MG63 (cell line): ENCODE data around the gene ZNF581. TPM values are rescaled to one million over a fixed set of nuclear protein-coding genes. Genes with fewer than 3 reads are reported as not detected.

Source experiments
- DNase-seq: peaks from one replicate; pipeline ENCODE4 v3.0.0-alpha.2; 2020
- H3K27me3 ChIP-seq: fragments of 250-450 bp; sonication (Bioruptor Pico); 2 replicates; pipeline ENCODE4 v1.5.1; 2020; ENCODE audit warnings: mild to moderate bottlenecking, moderate library complexity
- H3K36me3 ChIP-seq: fragments of 250-450 bp; sonication (Bioruptor Pico); 2 replicates; pipeline ENCODE4 v1.5.1; 2020; ENCODE audit warnings: mild to moderate bottlenecking, moderate library complexity
- H3K4me3 ChIP-seq: fragments of 250-450 bp; sonication (Bioruptor Pico); 2 replicates; pipeline ENCODE4 v1.5.1; 2020; ENCODE audit warnings: mild to moderate bottlenecking, moderate library complexity
- H3K9me3 ChIP-seq: fragments of 250-450 bp; sonication (Bioruptor Pico); 2 replicates; pipeline ENCODE4 v1.5.1; 2020; ENCODE audit warnings: mild to moderate bottlenecking, moderate library complexity
- total RNA-seq: library from RNA; depleted of rRNA; stranded (reverse); fragments of >200 nt; shearing (Covaris generic); gene quantifications from 2 replicates; pipeline ENCODE4 v1.2.3, GENCODE V29; 2014; ENCODE audit warnings: low replicate concordance

Gene ZNF581
- total RNA-seq, 1 experiment from 2014 or later: 17.5 TPM

GRCh38 chr19:55676889-55677505 lies 33.5 kb downstream of the ZNF581 start:
- DNase-seq: no peak

GRCh38 chr19:55677572-55678028 lies 34.2 kb downstream of the ZNF581 start:
- DNase-seq: no peak
- Histone ChIP-seq H3K27me3 (no peaks in the 10 kb centered on the region), H3K9me3 (no peaks in the 10 kb centered on the region), H3K36me3 (peaks cover 80% of the 10 kb centered on the region), H3K4me3 (no peak overlapping the region)

More at GRCh38 chr19:55676889-55677505, 33.5 kb downstream of the ZNF581 start:
- peaks cover 80% of the 10 kb centered on the region for H3K36me3 ChIP-seq
- no peaks in the 10 kb centered on the region for H3K9me3 ChIP-seq
- H3K4me3 ChIP-seq: peak overlapping the region; percentile 77
- no peaks in the 10 kb centered on the region for H3K27me3 ChIP-seq

GRCh38 chr19:55678121-55678671 lies 34.7 kb downstream of the ZNF581 start:
- DNase-seq: no peak
- H3K4me3 ChIP-seq: no peak overlapping the region
- H3K9me3 ChIP-seq: no peaks in the 10 kb centered on the region
- no peaks in the 10 kb centered on the region for H3K27me3 ChIP-seq
- peaks cover 80% of the 10 kb centered on the region for H3K36me3 ChIP-seq

GRCh38 chr19:55679343-55680257 lies 36.2 kb downstream of the ZNF581 start:
- no peaks in the 10 kb centered on the region for H3K27me3 ChIP-seq
- no peak overlapping the region for H3K4me3 ChIP-seq
- no peaks in the 10 kb centered on the region for H3K9me3 ChIP-seq
- DNase-seq: peak; percentile 33
- peaks cover 82% of the 10 kb centered on the region for H3K36me3 ChIP-seq

GRCh38 chr19:55680339-55681130 lies 37.1 kb downstream of the ZNF581 start:
- Histone ChIP-seq H3K36me3 (peaks cover 89% of the 10 kb centered on the region), H3K27me3 (no peaks in the 10 kb centered on the region), H3K4me3 (no peak overlapping the region), H3K9me3 (no peaks in the 10 kb centered on the region)
- no peak for DNase-seq

GRCh38 chr19:55681131-55682092 lies 38.0 kb downstream of the ZNF581 start:
- DNase-seq: no peak
- H3K27me3 ChIP-seq: no peaks in the 10 kb centered on the region
- H3K9me3 ChIP-seq: no peaks in the 10 kb centered on the region
- peaks cover 96% of the 10 kb centered on the region for H3K36me3 ChIP-seq
- no peak overlapping the region for H3K4me3 ChIP-seq

GRCh38 chr19:55683449-55684261 lies 40.2 kb downstream of the ZNF581 start:
- H3K27me3 ChIP-seq: no peaks in the 10 kb centered on the region
- no peak overlapping the region for H3K4me3 ChIP-seq
- H3K9me3 ChIP-seq: no peaks in the 10 kb centered on the region
- DNase-seq: no peak
- H3K36me3 ChIP-seq: peaks cover 85% of the 10 kb centered on the region

- no peaks in the 10 kb centered on the region for H3K27me3 ChIP-seq
- H3K9me3 ChIP-seq: no peaks in the 10 kb centered on the region
- H3K4me3 ChIP-seq: no peak overlapping the region
- H3K36me3 ChIP-seq: peaks cover 81% of the 10 kb centered on the region
- no peak for DNase-seq
Observed at GRCh38 chr19:55684946-55685681, 41.7 kb downstream of the ZNF581 start.

GRCh38 chr19:55685776-55686175 lies 42.3 kb downstream of the ZNF581 start:
- no peaks in the 10 kb centered on the region for H3K9me3 ChIP-seq
- peaks cover 81% of the 10 kb centered on the region for H3K36me3 ChIP-seq
- H3K4me3 ChIP-seq: no peak overlapping the region
- no peaks in the 10 kb centered on the region for H3K27me3 ChIP-seq
- DNase-seq: no peak

- Histone ChIP-seq H3K36me3 (peaks cover 74% of the 10 kb centered on the region), H3K27me3 (no peaks in the 10 kb centered on the region), H3K9me3 (no peaks in the 10 kb centered on the region), H3K4me3 (no peak overlapping the region)
- no peak for DNase-seq
Observed at GRCh38 chr19:55686311-55687050, 43.0 kb downstream of the ZNF581 start.

GRCh38 chr19:55687281-55688201 lies 44.1 kb downstream of the ZNF581 start:
- no peaks in the 10 kb centered on the region for H3K9me3 ChIP-seq
- no peak for DNase-seq
- H3K36me3 ChIP-seq: peaks cover 66% of the 10 kb centered on the region
- no peak overlapping the region for H3K4me3 ChIP-seq
- H3K27me3 ChIP-seq: no peaks in the 10 kb centered on the region

GRCh38 chr19:55688422-55689218 lies 45.2 kb downstream of the ZNF581 start:
- DNase-seq: no peak
- Histone ChIP-seq H3K27me3 (no peaks in the 10 kb centered on the region), H3K9me3 (no peaks in the 10 kb centered on the region), H3K4me3 (no peak overlapping the region), H3K36me3 (peaks cover 61% of the 10 kb centered on the region)
